Measurements from ENCODE around the gene NHSL2.
A peak's percentile ranks its signal among the peaks of the same experiment; 100 is the strongest.
"Not testable (repeated sequence)": the region's sequence is repeated elsewhere in the genome, so short reads cannot be mapped to it uniquely, and the experiment has no call there.

The NHSL2 gene

DNA sequence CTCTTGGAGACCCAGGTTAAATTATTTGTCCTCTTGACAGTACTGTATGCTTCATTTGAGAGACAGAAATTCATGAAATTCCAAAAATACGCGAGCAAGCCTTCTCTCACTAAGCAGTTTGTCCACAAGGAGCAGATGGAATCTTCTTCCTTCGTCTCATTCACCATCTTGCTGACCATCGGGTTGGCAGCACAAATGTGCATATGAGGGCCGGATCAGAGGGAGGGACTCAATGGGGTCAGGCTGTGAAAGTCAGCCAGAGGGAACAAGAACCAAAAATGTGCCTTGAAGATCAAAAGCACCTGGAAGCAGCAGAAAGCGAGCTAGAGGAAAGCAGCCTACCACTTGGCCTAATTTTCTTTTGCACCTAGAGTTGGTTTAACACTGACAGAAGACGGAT lies 16.4 kb downstream of the NHSL2 start:
- no peak for DNase-seq

DNA sequence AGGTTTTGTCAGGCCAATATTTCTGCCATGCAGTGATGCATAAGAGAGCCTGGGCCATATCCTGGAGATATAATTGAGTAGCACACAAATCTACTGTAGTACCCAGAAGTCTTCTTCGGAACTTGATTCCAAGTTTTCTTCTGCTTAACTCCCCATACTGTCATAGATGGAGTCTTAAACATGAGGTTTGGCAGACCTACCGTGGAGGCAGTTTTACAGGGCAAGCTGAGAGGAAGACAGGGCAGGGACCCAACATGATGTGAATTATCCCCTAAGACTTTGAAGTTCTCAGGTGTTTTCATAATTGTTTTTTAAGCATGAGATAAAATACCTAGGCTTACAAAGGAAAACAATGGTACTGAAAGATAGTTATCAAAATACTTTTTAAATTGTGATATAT lies 18.2 kb downstream of the NHSL2 start:
- DNase-seq, result no peak

GRCh38 chrX:71930298-71930697 lies 19.7 kb downstream of the NHSL2 start:
- DNase-seq, result no peak

DNA sequence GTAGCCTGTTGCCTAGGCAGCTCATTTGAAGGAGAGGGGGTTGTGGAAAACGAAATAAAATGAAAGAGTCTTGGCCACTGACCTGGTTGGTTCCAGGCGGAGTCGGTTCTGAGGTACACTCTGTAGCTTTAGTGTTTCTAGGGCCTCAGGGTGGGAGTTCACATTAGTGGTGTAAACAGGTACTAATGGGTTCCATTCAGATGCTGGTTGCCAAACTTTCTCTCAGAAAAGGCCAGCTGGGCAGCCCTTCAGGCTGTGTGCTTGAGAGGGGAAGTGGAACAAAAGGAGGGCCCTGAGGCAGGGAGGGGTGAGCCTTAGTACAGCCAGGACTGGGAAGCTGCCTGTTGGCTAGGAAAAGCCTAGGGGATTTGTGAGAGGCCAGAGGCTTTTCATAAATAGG lies 24.8 kb downstream of the NHSL2 start:
- peak; percentile 65 for DNase-seq

DNA sequence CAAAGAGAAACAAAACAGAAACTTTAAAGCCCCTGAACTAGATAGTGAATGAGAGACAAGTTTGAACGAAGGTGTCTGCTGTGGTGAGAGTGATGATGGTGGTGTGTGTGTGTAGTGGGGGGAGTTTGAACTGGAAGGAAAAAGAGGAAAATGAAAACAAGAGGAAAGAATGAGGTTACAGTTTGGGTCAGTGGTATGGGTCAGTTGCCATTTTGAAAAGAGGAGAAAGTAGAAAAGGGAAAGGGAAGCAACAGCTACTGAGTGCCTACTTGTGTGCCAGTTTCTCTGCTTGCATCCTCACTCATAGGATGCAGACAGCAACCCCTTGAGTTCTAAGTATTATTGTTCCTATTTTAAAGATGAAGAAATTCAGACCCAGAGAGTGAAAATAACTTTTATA lies 26.0 kb downstream of the NHSL2 start:
- DNase-seq, result no peak

- DNase-seq, result no peak
These were observed 27.7 kb downstream of the NHSL2 start for GRCh38 chrX:71938371-71938770.

GRCh38 chrX:71941145-71941544 lies 30.5 kb downstream of the NHSL2 start:
- no peak for DNase-seq

DNA sequence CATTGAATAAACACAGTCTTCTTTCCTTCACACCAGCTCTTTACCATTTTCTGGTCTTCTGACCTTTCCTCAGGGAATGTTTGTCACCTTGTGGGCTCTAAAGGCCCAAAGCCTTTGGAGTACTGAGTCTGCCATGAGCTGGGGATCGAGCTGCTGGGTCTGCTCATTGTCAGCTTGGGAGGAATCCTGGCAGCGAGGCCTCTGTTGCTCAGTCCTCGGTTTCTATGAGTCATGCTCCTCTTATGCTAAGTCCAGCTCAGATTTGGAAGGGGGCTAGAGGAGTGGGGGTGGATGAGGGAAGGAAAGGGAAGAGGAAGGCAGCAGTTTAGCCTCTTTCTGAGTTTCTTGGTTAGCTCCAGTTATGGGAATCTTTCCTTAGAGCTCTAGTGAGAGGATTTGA lies 31.1 kb downstream of the NHSL2 start:
- peak; percentile 68 for DNase-seq

DNA sequence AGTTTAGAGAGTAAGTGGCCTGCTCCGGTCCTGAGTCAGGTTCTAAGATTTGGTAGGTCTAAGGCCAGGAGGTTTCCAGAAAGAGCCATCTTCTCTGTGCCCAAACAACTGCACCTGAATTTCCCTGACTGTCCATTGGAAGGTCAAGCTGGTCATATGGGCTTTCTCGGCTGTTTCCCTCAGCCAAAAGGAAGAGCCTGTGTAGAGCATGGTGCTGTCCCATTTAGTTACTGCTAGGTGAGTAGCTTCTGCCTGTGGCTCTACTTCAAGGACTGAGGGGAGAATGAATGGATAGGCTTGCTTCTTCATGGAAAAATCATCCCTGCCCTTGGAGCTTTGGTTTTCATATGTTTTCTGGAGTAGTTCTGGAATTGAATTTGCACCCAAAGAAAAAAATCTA lies 33.7 kb downstream of the NHSL2 start:
- no peak for DNase-seq

DNA sequence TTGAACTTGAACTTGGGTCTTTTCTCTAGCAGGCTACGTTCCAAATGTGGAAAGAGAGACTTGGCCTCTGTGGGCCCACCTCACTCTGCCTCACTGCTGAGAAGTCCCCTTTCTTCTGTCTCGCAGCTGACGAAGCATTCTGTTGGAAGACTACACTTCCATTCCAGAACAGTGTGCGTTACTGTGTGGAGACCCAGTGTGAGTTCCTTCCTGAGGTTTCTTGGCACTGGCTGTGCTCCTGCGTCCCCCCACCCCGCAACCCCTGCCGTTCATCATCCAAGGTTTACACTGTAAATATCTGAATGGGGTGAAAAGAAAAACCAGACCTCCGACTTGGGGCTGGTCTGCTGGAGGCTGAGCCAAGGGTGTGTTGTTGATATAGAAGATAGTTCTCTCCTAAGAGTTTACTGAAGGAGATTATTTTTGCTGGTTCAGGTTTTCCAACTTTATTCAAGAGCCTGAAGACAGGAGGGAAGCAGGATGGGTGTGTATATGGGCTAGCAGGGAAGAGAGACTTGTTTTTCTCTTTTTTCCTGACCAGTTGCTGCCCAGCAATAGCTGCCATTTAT lies 34.7 kb downstream of the NHSL2 start:
- DNase-seq, result no peak

- DNase-seq, result no peak
These were observed 38.7 kb downstream of the NHSL2 start for GRCh38 chrX:71949363-71949762.

DNA sequence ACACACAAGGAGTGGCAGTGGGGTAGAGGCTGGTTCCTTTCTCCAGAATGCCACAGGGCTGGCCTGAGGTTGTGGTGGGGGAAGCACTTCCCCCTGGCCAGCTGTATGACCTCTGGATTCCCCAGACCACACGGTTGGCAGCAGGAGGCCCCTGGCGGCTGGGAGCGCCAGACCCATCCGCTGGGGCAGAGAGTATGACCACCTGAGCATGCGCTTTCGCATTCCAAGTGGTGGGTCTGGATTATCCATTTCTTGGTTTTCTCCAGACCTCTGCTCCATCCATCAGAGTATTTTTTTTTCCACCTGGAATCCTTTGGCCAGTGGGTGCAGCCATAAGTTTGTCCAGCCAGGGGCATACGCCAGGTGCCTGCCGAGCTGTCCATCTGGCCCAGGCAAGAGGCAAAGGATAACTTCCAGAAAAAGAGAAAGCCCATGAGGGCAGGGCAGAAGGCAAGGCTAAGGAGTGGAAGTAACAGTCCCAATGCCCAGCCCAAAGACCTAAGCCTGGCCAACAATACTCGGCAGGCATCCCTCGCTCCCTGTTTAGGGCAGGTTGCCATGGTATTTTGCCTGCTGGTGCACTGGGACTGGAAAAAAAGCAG lies 39.3 kb downstream of the NHSL2 start:
- peak; percentile 49 for DNase-seq

DNA sequence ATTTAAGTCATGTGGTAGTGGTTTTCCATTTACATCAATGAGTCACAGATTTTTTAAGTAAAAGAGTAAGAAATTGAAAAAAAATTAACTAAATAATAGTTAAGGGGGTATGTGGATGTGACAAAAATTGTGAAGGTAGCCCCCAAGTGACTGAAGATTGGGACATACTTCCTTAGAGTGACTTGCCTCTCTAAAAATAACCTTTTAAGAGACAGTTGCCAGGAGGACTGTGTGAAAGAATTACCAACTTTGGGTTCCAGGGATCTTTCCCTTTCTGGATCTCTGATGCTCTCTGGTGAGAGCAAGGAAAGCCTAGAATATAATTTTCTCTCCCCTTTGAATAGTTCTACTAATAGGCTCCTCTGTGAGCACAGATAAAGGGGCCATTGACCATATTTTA lies 42.7 kb downstream of the NHSL2 start:
- no peak for DNase-seq

DNA sequence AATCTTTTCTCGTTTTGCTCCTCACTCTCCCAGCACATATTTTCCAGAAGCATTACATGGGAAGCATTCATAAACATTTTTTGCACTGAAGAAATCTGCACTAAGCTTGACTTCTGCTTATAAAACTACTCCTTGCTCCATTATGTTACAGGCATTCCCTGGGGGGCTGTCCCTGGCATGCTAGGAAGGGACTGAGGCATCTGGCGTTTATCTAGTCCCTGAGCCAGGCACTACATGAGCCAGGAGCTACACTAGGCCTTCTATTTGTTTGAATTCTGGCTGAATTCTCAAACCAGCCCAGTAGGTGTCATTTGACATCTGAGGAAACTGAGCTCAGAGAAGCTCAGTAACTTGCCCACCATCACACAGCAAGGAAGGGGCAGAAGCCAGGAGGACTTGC lies 43.3 kb downstream of the NHSL2 start:
- no peak for DNase-seq

GRCh38 chrX:71954458-71954857 lies 43.8 kb downstream of the NHSL2 start:
- no peak for DNase-seq

DNA sequence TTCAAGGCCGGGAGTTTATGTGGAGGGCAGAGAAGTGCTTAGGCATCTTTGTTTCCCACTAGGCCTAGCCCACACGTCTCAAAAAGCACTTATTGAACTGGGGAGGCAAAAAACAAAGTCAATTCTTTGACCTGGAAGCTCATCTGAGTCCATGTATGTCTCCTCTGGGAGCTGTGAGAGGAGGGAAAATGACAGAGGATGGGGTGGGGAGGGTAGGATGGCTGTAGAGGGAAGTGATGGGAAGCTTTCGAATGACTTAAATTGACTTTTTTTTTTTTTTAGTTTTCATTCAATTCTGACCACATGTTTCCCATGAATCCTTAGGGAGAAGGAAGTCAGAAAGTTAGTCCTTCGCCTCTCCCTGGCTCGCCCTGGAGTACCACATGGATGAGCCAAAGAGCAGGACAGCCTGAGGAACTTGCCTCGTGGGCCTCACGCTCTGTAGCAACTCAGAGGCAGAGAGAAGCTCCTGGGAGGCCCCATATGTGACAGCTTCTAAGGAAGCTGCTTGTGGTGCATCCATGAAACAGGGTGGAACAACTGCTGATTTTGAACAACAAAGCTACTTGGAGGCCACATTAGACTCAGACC lies 45.0 kb downstream of the NHSL2 start:
- DNase-seq, result no peak

DNA sequence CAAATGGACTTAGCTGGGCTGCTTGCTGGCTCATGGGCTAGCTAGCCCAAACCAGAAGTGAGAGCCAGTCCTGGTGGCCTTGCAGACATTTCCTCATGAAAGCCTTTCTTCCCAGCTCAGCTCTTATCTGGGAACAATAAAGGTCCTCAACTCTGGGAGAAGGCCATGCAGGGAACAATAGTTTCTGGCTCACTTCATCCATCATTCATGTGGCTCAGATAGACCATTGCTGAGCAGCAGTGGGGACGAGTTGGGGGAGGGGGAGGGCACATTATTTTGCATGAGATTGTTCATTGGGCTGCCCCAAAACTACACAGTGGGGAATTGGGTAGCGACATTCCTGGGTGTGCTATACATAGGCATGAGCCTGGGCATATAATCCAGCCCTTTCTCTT lies 47.6 kb downstream of the NHSL2 start:
- DNase-seq, result no peak

DNA sequence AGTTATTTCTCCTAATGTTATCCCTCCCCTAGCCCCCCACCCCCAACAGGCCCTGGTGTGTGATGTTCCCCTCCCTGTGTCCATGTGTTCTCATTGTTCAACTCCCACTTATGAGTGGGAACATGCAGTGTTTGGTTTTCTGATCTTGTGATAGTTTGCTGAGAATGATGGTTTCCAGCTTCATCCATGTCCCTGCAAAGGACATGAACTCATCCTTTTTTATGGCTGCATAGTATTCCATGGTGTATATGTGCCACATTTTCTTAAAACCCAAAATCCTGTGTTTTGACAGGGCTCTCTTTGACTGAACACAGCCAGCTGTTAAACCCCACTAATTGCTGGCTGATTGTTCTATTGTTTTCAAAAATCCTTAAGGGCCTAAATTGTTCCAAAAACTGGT lies 53.5 kb downstream of the NHSL2 start:
- not testable (repeated sequence) for DNase-seq

DNA sequence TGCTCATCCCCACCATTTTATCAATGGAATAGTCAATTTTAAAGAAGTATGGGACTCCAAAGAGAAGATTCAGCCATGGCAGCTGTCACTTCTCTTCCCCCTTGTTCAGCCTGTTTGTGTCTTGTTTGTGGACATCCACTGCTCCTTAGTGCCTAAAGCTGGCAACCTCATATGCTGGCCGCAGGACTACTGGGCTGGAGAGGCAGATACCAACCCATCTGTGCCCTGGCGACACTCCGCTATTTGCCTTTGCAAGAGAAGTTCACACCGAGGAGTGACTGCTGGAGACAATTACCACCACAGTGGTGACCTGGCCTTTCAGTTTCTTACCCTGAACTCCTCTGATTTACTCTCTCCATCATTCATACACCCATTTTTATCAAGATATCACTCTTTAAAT lies 64.3 kb downstream of the NHSL2 start:
- no peak for DNase-seq

GRCh38 chrX:71976753-71977152 lies 66.1 kb downstream of the NHSL2 start:
- DNase-seq, result no peak

DNA sequence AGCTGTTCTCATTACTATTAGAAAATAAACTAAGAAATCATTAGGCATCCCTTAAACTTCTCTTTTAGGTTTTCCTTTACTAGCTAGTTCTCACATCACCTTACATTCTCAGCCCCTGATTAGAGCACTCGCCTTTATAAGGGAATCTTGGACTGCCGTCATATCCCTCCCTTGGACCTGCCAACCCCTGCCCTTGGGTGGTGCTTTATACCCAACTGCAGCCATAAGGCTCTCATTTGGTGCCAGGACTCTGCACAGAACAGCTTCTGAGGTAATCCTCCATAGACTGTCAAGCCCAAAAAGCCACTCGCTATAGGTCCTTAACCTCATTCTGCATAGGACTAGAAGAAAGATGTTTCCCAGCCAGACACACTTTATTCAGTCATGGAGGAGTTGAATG lies 67.5 kb downstream of the NHSL2 start:
- no peak for DNase-seq

GRCh38 chrX:71989768-71990426 lies 79.3 kb downstream of the NHSL2 start:
- DNase-seq, result no peak

- no peak for DNase-seq
These were observed 79.9 kb downstream of the NHSL2 start for GRCh38 chrX:71990518-71990917.

GRCh38 chrX:71991164-71991563 lies 80.5 kb downstream of the NHSL2 start:
- no peak for DNase-seq

Data from left hindlimb (tissue), 1 donor.